COLO668 (cell line): ENCODE data around the gene PLAAT4.
A peak's percentile ranks its signal among the peaks of the same experiment; 100 is the strongest.
"Not testable (repeated sequence)": the region's sequence is repeated elsewhere in the genome, so short reads cannot be mapped to it uniquely, and the experiment has no call there.

Experiments used
- DNase-seq: peaks from one replicate; lab custom pipeline; 2025; ENCODE audit not compliant: unreplicated experiment; lab: John Stamatoyannopoulos, UW

Gene PLAAT4

DNA sequence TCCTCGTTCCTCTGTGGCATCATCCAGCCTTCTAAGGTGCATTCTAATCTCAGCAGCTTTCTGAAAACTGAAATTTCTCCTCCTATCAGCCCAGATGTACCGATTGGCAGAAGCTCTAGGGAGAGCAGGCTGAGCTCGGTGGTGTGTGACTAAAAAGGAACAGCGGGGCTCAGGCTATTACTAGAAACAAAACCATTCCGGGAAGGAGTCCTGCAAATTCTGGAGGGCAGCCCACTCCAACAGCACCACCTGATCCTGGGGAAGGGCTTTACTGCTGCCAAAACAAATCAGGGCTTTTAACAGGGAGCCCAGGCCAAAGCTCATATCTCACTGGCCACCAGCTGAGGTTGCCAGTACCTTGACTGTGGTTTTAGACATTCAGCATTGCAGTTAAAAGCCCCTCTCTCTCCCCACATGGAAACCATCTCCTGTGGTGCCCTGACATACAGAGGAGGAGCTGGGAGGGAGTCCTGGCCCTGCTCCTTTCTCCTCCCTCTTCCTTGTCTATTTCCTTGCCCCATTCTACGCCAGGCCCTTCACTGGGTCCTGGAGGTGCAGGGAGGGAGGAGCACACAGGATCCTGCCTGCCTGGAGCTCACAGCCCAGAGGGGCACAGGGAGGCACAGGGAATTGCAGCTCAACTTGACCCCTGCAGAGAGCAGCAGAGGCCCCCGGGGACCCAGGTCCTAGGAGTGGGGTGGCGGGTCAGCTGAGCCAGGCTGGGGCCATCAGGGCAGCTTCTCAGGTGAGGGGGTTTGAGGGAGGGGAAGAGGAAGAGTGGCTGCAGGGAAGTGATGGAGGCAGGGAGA lies 889 bp downstream of the PLAAT4 start:
- DNase-seq = no peak

- DNase-seq = not testable (repeated sequence)
These were observed 5.9 kb downstream of the PLAAT4 start for GRCh38 chr11:63542506-63542905.

GRCh38 chr11:63543711-63544110 lies 7.1 kb downstream of the PLAAT4 start:
- DNase-seq = no peak

DNA sequence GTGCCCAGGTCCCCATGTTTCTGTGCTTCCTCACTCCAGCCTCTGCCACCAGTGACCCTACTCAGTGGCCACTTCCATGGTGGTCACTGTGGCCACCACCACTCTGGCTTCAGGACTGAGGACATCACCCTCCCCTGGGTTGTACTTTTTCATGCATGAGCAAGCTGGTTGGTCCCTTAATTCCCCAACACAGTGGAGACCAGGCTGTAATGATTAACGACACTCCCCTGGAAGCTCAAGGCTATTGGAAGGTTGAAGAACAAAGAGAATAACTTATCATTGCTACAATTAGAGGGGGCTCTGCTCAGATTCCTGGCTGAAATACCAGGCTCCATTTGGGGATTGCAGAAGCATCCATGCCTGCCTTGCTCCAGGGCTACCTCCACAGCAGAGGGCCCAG lies 10.5 kb downstream of the PLAAT4 start:
- no peak for DNase-seq

DNA sequence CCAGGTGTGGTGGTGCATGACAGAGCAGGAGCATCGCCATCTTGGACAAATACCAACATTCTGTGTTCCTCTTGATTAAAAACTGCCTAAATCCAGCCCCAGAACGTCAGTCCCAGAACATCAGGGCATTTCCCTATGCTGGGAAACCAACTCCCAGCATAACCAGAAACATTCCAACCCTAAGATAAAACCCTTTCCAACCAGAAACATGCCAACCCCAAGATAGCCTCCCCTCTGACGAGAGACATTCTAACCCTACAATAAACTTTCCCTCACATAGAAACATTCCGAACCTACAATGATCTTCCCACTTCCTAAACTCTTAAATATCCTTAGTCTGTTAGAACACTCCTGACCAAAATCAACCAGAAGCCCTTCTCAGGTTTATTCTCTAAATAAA lies 11.6 kb downstream of the PLAAT4 start:
- no peak for DNase-seq

DNA sequence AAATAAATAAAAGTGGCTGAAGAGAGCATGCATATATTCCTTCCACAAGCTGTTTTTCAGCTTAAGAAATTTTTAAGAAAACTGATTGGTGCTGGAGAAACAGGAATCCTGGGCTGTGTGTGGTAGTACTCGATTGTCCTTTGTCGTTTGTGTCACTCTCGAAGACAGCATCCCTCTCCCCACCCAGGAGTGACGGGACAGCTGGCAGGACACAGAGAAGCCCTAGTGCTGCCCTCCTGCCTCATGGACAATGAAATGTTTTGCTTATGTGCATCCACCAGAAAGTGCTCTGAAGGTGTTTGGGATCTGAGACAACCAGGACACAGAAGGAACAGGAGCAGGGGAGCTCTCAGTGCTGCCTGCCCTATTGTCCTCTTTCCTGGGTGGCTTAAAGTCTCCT lies 12.8 kb downstream of the PLAAT4 start:
- no peak for DNase-seq

GRCh38 chr11:63550156-63550700 lies 13.6 kb downstream of the PLAAT4 start:
- not testable (repeated sequence) for DNase-seq

- no peak for DNase-seq
These were observed 14.7 kb downstream of the PLAAT4 start for GRCh38 chr11:63551091-63551888.

GRCh38 chr11:63551889-63552266 lies 15.3 kb downstream of the PLAAT4 start:
- no peak for DNase-seq

GRCh38 chr11:63552921-63553320 lies 16.3 kb downstream of the PLAAT4 start:
- DNase-seq = no peak

DNA sequence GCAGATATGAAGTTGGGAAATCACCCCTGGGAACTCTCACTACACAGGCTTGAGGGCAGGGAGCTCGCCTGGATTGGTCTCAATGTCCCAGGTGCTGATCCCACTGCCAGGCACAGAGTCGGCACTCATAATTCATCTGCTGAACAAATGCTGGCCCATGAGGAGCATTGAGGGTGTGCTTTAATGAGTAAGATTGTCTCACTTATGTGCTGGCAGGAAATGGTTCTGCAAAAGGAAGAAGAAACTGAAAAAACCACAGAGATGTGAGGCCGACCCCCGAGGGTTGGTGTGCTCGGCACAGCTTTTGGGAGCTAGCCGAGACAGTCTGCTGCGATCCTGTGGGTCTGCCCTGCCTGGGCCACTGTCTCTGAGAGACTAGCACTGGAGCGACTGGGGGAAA lies 17.2 kb downstream of the PLAAT4 start:
- DNase-seq = no peak

GRCh38 chr11:63554877-63555223 lies 18.2 kb downstream of the PLAAT4 start:
- DNase-seq = no peak

- no peak for DNase-seq
These were observed 19.9 kb downstream of the PLAAT4 start for GRCh38 chr11:63556404-63557013.

GRCh38 chr11:63557570-63557969 lies 21.0 kb downstream of the PLAAT4 start:
- DNase-seq = no peak

DNA sequence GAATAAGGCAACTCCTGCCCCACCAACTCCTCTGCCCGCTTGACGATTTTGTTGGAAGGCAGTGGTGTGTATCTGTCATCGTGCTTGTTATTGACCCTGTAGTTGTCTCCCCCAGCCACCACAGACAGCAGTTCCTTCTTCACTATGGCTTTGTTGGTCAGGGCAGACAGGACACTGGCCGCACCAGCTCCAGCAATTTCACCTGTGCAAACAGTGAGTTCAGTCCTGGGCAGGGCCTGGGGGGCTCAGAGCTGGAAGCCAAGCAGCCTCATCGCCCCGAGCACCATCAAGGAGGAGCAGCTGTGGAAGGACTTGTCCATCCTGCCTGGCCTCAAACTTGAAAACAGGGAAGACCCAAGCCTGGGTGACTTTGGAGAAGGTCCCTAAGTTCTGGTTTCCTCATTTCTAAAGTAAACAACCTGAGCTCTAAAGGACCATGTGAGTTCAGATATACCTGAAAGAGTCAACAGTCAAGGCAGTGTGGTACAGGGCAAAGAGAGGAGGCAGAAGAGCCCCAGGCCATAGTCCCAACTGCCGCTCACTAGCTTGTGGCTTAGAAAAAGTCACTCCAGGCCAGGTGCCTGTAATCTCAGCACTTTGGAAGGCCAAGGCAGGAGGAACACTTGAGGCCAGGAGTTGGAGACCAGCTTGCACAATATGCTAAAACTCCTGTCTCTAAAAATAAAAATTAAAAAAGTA lies 22.0 kb downstream of the PLAAT4 start:
- DNase-seq = no peak

DNA sequence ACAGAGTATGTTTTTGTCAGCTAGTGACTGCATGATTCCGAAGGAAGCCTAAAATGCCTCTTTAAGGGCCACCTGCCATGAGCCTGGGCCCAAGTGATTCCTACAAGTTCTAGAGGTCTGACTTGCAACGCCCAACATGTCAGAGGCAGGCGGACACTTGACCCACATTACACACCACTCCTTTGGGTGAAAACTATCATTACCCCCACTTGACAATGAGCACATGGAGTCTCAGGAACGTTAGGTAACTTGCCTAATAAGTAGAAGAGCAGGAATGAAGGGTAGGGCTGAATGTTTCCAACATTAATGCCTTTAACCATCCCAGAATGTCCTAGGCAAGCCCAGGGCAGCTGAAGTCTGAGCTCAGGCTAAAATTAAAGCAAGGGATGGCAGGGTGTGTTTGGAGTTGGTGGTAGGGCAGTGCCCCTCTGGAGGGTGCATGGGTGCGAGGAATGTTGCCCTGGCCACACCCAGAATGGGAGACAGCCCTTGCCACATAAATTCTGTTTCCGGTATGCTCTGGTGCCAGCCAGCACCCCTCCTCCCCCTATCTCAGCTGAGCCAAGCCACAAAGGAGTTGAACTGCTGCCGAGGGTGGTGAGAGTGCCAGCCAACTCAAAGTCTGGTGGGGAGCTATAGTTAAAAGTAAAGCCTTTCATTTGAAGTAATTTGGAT lies 24.0 kb downstream of the PLAAT4 start:
- no peak for DNase-seq

GRCh38 chr11:63563201-63564055 lies 26.8 kb downstream of the PLAAT4 start, which contains the start of gene PLAAT2:
TSS of gene PLAAT2 (minus strand) at chr11:63563379. CDS start at chr11:63563324, 55 bp downstream.
- DNase-seq = no peak

DNA sequence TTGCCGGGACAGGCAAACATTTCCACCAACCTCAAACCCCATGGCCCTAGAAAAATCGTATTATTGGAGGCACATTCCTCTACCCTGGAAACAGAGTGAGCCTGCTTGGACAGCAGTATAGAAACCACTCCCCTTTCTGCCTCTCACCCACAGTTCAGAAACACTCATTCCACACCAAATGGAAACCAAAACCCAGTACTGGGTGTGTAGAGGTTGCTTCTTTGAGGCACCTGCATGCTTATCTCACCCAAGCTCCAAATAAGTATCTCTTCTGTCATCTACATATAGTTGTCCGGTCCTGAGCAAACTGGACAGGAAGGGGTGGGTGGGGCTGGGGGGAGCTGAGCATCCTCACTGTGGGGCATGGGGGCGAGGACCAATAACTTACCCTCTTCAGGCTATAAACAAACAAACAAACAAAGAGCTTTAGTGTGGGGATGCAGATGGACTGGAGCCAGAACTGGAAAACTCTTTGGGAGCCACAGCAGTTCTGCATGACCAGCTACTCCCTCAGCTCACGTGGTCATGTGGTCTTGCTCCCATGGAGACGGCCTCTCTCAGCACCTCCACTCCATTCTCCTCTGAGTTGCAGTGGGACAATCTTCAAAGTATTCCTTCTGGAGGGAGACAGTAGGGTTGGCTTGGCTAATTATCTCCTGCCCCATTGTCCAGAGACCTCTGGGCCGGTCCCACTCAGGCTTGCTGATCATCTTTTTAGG lies 27.6 kb downstream of the PLAAT4 start:
- DNase-seq = peak; percentile 45

DNA sequence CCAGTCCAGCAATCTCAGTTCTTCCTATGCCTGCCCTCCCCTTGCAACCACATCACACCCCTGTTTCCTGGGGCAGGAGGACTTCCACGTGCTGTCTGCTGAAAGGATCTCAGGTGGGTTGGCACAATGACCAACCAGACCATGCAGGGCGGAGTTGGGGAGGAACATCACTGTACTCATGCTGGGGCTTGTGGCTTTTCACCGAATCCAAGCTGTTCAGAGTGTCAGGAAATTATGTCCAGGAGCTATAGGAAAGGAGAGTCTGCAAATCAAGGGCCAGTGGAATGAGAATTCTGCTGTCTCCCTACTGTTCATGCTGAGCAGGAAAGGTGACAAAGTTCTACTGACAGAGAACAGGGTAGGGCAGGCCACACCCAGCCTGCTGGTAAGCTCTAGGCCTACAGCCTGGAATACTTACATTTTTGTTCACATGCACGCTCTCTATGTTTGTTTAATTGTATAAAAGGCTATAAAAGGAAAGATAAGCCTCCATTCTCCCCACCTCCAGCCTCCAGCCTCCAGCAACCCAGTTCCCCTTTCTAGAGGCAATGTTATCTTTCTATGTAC lies 28.3 kb downstream of the PLAAT4 start:
- DNase-seq = no peak
